Limb (tissue), 2 donors: ENCODE results near the gene UGT1A9.
"Not testable (repeated sequence)": the region's sequence is repeated elsewhere in the genome, so short reads cannot be mapped to it uniquely, and the experiment has no call there.

Experiments used
- DNase-seq, 2 donors: peaks; one replicate each; pipeline ENCODE4 v3.0.0-alpha.2; 2016; ENCODE audit errors: extremely low spot score in 2 of 2

Gene UGT1A9

DNA sequence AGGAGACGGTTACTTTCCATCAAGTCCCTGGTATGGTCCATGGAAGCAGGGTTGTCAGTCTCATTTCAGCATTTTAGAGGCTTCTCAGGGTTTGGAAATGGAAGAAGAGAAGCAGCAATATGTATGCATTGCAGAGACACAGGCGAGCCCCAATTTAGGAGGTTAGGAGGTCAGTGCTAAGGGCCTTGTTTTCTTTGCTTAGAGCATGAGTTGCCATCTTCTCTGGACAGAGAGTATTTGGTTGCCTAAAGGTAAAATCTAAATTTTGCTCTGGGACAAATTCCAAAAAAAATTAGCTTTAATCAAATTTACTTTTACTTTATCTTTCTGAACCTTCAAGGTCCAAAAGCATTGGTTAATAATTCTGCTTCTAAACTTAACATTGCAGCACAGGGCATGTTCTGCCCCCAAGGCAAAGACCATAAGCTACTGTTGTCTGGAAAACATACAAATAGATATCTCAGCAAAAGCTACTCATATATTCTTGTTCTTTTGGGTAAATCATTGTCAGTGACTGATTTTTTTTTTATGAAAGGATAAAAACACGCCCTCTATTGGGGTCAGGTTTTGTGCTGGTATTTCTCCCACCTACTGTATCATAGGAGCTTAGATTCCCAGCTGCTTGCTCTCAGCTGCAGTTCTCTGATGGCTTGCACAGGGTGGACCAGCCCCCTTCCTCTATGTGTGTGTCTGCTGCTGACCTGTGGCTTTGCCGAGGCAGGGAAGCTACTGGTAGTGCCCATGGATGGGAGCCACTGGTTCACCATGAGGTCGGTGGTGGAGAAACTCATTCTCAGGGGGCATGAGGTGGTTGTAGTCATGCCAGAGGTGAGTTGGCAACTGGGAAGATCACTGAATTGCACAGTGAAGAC is at the start of gene UGT1A9:
UGT1A9 (plus strand) TSS at position 609 of the 872 bp plus-strand sequence; CDS start at position 646, 37 bp downstream.
- DNase-seq: no peak

GRCh38 chr2:233627331-233628025 is 44.2 kb upstream of the UGT1A9 start:
- DNase-seq: no peak

- not testable (repeated sequence) for DNase-seq
These were observed 35.4 kb upstream of the UGT1A9 start, which contains the start of gene UGT1A10 for GRCh38 chr2:233636306-233636705. Gene UGT1A10, plus strand, starts transcription at chr2:233636448. Its CDS starts 75 bp downstream, at chr2:233636523.

DNA sequence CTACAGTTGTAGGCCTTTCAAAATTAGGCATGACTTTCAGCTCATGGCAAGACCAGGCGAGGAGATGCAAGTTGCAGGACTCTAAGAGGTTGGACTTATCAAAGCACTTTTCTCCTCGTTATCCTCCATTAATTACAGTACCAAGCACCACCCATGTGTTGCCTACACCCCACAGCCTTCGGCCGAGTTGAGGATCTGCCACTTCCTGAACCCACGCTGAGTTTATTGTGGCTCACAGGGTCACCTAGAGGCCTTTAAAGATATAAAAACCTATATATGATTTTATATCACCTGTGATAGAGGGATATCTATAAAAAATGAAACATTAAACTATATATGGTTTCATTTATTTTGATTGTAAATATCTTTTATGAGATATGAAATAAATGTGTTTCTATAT is 32.9 kb upstream of the UGT1A9 start:
- no peak for DNase-seq

DNA sequence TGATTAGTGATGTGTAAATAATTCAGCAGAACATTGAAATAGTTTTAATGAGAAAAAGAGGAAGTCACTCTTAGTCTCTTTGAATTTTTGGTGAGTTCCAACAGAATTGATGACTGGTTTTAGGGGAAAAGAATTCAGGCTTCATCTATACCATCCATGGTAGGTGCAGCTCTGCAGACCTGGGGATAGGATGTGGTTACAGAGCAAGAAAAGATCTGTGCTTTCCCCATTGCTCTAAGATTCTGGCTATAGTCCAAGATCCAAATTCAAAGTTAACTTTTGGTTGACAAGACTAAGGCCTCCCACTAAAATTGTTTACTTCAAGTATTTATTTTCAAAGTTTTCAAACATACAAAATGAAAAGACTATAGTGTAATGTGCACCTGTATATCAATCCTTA is 31.8 kb upstream of the UGT1A9 start:
- no peak for DNase-seq

DNA sequence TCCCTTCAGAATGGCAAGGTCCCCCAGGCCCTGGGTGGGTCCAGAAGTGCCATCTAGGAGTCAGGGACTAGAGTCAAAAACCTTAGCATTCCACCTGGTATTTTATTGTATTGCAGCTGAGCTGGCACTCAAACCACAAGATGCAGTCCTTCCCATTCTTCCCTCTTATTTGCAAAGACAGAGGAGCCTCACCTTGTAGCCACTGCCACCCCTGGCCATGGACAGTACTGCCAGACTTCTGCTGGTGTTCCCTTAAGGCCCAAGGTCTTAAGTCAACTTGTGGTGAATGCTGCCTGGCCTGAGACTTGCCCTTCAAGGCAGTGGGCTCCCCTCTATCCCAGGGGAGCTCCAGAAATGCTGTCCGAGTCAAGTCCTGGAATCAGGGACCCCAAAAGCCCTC is 28.6 kb upstream of the UGT1A9 start:
- no peak for DNase-seq

GRCh38 chr2:233646033-233646432 is 25.7 kb upstream of the UGT1A9 start:
- DNase-seq: not testable (repeated sequence)

DNA sequence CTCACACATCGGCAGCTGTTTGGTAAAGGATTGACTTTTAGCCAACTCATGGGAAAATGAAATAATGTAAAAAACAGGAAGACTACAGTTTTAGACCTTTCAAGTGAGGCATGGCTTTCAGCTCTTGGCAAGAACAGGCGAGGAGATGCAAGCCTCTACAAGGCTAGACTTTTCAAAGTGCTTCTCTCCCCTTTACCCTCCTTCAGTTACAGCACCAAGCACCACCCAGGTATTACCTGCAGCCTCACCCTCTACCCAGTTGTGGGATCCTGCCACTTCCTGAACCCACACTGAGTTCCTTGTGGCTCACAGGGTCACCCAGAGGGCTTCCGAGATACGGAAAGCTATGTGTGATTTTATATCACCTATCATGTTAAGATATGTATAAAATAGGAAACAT is 20.7 kb upstream of the UGT1A9 start:
- no peak for DNase-seq

- no peak for DNase-seq
These were observed 20.3 kb upstream of the UGT1A9 start for GRCh38 chr2:233651430-233651829.

- no peak for DNase-seq
These were observed 17.2 kb upstream of the UGT1A9 start for GRCh38 chr2:233654501-233654900.

- no peak for DNase-seq
These were observed 16.7 kb upstream of the UGT1A9 start for GRCh38 chr2:233655043-233655442.

DNA sequence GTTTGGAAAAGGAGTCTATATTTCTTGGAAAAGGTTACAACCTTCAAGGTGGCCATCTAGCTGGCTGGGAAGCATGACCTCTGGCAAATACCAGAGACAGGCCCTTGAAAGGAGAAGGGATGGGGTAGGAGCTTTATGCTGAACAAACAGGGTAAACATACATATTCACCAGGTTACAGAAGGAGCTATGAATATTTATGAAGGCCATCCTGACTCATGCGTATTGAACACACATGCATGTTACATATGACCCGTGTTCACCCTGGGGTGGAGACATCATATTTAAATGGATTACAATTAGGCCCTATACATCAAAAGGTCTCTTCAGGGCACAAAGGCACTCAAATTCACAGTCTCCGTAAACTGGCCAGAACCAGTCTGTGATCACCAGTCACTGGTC is 15.8 kb upstream of the UGT1A9 start:
- DNase-seq: not testable (repeated sequence)

GRCh38 chr2:233656443-233656842 is 15.3 kb upstream of the UGT1A9 start:
- DNase-seq: no peak

DNA sequence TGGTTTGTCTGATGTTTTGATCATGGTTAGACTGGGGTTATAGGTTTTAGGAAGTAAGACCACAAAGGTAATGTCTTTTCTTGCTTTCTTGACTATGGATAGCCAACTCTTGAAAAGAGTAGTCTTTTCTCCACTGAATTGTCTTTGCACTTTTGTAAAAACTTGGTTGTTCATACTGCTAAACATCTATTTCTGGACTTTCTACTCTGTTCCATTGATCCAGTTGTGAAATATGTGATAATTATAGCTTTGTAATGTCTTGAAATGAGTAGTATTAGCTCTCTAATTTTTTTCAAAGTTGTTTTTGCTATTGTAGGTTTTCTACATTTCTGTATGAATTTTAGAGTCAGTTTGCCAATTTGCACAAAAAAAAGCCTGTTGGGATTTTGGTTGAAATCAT is 13.1 kb upstream of the UGT1A9 start:
- DNase-seq: no peak

GRCh38 chr2:233663911-233664310 is 7.8 kb upstream of the UGT1A9 start:
- DNase-seq: no peak

- no peak for DNase-seq
These were observed 3.0 kb upstream of the UGT1A9 start for GRCh38 chr2:233668605-233669260.

DNA sequence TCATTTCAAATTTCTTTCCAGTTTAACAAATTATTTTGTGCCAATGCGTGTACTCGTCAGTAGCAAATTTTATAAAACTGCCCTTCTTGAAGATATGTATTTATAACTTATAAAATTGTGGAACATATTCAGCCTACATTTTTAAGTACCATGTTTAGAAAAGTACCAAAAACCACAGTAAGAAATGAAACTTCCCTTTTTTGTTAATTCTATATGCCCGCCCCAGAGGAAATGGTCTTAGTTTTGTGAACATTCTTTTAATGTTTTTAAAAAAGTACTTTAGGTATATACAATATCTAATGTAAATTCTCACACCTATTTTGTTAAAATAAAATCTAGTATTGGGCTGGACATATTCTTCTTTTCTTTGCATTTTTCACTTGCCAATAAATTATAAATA is 1.2 kb downstream of the UGT1A9 start:
- DNase-seq: no peak

GRCh38 chr2:233673896-233674295 is 2.2 kb downstream of the UGT1A9 start:
- DNase-seq: no peak

DNA sequence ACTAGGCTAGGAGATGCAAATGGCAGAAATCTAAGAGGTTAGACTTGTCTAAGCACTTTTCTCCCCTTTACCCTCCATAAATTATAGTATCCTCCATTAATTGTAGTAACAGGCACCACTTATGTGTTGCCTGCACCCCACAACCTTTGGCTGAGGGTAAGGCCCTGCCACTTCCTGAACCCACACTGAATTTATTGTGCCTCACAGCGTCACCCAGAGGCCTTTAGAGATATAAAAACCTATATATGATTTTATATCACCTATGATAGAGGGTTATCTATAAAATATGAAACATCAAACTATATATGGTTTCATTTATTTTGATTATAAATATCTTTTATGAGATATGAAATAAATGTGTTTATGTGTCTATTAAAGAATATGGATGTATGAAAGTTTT is 2.6 kb downstream of the UGT1A9 start:
- no peak for DNase-seq

- DNase-seq: no peak
These were observed 3.3 kb downstream of the UGT1A9 start for GRCh38 chr2:233674995-233675394.

DNA sequence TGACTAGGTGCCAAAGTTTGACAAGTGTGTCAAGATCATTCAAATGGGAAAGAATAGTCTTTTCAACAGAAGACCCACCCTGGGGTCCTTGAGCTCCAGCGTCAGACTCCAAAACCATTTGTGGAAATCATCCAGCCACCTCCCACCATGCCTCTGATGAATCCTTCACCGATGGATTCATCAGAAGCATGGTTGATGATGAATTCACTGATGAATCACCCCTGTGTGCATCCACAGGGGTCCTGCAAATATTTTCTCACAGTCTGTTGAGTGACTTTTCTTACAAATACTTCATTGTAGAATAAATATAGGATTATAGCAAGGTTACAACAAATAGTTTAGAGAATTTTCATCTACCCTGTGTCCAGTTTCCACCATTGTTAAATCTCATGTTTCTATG is 4.3 kb downstream of the UGT1A9 start:
- DNase-seq: no peak

GRCh38 chr2:233679196-233679595 is 7.5 kb downstream of the UGT1A9 start:
- DNase-seq: no peak
